GOT3 (cell line): Measurements from ENCODE around the gene NET1.

ENCODE experiments used
- DNase-seq: peaks from one replicate; lab custom pipeline; 2025; ENCODE audit warnings: mixed read lengths; lab: John Stamatoyannopoulos, UW

Gene NET1

DNA sequence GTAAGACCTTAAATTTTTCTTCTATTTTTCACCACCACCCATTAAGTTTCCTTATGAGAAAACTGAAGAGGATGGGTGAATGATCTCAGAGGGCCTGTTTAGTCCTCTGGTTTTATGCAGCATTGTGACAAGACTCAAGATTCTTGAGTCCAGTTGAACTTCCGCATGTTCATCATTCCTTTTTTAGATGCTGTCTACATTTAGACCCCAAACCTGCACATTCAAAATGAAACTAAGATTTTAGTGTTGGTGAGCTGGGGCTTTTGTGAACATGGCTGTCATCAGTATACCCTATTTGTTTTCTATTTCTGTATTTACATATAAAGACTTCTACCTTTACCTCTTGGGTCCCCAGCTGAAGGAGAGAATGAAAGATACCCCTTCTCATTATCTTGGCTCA, 31.1 kb downstream of the NET1 start:
- no peak for DNase-seq

DNA sequence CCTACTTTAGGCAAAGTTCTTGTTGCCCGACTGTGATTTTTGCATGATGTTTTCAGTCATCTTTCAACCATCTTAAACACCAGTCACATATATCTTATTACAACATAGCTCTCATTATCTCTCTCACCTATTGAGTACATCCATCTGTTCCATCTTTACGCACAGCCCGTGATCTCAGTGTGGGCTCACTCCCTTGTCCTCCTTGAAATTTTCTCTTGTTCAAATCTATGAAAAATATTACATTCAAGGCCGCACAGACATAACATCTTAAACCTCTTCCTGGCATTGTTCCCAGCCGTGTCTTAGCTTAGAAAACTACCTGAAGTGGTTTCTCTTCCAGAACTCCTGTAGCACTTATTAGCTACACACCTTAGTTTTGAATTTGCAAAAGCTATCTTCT, 32.6 kb downstream of the NET1 start:
- no peak for DNase-seq

DNA sequence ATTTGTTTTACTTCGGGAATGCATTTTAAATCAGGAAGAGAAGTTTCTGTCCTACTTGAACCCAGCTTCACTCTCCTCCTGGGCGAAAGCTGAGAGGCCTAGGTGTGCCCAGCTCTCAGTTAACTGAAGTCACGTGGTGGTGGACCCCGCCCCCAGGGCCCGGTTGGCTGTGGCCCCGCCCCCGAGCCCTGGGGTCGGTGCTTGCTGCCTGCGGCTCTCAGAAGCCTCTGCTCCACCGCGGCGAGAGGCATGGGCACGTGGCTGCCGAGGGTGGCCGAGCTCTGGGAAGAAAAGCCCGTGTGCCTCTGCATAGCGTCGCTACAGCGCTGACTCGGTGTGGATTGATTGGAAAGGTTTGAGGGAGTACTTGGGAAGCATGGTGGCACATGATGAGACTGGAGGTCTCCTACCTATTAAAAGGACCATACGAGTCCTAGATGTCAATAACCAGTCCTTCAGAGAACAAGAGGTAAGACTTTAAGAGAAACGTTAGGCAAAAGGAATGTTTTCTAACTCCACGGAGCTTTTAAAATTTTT, 34.1 kb downstream of the NET1 start:
- DNase-seq = peak; percentile 58

DNA sequence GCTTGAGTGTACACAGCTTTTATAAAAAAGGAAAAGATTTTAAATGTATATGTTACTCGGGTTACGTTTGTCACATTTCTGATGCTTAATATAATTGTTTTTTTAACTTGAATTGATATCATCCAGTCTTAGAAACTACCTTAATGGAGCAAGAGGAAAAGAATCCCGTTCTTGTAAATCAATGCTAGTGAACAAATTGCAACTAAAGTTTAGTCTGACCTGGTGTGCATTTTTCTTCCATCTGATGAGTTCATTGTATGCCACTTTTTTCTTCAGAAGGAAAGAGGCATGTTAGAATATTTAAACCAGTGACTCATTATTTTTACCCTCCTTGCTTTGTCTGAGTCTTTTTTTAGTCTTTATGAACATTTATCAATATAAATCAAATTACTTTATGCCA, 34.7 kb downstream of the NET1 start:
- DNase-seq = no peak

DNA sequence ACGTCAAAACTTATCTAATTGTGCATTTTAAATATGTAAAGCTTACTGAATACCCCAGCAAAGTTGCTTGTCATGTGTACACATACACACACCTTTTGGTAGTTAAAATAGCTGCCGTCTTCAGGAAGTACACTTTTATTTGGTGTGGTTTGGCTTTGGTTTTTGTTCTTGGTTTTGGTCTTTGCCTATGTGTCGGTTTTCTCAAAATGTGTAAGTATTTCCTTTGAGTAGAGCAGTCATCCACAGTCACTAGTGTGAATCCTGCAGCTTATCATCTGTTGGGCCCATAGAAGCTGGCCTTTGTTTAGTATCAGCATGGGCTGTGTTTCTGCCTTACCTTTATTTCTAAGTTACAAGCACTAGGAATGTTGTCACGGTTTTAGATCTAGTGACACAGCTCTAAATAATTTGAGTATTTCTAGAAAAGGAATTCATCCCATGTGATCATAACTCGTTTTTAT, 35.3 kb downstream of the NET1 start:
- DNase-seq = no peak

DNA sequence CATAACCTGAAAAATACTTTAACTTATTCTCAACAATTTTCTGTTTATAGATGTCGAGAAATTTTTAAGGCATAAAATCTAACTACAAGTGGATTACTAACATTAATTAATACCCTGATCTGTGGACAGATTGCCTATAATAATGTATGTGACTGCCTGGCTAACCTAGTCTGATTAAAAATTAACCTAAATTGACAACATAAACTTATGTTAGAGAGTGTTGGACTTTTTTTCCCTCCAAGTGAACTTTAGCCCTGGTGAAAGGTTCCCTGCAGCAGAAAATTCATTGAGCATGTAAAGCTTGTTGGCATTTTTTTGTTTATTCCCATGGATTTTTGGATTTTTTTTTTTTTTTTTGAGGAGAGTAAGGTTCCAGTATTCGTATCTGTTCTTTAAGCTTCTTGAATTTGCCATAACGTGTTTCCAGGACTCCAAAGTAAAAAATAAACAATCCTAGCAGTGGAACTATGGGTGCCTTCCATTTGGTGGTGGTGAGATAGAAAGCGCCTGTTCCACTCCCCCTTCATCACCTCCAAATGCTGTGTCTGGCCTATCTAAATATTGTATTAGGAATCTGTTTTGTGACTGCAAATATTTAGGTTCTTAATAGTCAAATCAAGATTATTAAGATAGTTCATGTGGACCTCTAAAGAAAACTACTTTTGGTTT, 36.1 kb downstream of the NET1 start:
- no peak for DNase-seq

DNA sequence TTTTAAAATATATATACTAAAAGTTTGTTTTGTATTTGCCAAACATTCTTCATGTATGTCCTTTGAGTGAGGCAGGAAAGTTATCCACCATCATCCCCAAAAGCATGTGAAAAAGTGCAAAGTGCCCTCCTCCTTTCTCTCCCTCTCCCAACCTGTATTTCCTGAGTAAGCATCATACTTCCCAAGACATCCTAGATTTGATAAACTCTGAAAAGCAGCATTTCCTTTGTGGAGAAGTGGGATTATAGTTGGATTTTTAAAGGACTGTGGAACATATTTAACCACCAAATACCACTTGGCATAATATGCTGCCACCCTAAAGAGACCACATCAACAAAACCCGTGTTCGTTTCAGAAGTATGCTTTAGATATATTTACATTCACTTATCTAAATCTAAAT, 36.9 kb downstream of the NET1 start:
- DNase-seq = no peak

DNA sequence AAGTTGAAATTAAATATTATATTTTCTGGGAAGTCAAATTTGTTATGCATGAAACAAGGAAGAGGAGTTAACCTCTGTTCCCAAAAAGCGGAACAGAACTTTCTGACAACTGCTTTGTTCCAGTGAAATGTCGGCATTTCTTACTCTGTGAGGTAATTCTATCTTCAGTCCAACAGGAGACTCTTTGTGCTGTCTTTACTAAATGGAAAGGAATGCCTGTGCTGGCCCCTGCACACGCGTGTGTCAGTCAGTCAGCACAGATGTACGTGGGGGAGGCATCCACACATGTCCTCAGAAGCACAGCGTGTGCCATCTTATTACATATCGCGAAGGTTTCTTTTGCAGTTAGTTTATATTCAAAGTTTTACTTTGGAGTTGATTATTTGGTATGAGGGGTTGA, 37.5 kb downstream of the NET1 start:
- DNase-seq = no peak

DNA sequence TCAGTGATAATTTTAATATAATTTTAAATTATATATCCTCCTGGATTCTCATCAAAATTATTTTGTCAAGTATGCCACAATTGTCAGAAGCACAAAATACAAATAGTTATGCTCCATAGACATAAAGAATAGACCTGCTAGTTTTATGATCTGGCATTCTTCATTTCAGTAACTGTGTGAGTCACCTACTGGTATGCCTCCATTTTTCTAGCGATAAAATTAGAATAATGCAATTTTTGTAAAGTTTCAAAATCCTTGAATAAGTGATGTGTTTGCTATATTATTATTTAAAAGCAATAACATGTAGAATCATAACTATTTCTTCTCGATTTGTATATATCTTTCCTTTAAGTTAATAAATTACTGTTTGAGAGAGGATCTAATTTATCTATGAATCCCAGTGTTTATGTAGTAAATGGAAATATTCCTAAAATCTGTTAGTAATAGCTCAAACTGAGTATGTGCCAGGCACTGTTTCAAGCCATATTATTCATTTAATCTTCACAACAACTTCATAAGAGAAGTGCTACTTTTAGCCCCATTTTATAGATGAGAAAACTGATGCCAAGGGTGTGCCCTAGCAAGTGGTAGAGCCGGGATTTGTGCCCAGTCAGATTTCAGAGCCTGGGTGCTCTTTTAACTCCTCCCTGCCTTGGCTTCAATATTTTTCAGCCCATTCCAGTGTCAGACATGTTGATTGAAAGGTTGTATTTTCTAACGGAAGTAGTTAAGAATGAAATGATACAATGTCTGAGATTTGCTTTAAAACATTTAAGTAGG, 38.4 kb downstream of the NET1 start:
- DNase-seq = no peak

DNA sequence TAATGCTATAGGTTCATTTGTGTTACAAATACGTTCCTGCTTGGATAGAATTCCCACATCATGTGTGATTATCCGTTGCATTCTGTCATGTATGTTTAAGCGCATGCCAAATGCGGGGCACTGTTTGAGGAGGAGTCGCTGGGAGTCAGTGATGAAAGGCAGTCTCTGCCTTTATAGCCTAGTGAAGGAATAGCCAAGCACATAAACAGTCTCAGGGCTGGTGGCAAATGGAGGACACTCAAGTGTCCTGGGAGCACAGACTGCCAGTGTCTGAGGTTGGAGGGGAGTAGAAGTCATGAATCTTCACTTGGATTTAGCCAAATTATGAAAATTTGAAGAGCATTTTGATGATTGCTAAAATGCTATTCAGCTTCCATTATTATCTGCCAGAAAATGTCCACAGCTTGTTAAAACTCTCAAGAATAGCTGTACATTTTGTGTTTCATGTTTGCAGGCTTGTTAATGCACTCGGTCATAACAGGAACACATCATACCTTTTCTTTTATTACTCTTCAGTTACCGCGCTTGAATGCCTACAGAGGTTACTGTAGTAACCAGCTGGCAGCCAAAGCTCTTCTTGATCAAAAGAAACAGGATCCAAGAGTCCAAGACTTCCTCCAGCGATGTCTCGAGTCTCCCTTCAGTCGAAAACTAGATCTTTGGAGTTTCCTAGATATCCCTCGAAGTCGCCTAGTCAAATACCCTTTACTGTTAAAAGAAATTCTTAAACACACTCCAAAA, 41.6 kb downstream of the NET1 start:
- no peak for DNase-seq

DNA sequence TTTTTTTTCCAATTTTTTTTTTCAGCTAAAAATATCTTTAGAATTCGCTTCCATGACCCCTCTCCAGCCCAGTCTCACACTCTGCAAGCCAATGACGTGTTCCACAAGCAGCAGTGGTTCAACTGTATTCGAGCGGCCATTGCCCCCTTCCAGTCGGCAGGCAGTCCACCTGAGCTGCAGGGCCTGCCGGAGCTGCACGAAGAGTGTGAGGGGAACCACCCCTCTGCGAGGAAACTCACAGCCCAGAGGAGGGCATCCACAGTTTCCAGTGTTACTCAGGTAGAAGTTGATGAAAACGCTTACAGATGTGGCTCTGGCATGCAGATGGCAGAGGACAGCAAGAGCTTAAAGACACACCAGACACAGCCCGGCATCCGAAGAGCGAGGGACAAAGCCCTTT, 44.2 kb downstream of the NET1 start:
- no peak for DNase-seq

DNA sequence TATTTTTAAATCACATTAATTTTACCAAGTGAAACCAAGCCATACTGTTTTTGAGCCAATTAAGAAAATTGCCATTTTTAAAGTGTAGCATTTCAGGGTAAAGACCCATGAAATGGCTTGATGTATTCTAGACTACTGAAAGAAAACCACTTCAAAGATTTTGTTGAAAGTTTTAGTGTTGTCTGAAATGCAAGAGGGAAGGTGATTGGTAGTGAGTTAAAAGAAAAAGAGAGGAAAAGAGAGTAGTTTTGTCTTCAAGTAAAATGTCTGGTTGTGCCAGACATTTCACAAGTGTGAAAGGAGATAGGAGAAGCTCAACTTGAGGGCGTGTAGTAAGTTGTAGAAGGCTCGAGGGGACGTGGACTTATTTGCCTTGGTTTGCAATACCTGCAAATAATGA, 45.4 kb downstream of the NET1 start:
- no peak for DNase-seq

DNA sequence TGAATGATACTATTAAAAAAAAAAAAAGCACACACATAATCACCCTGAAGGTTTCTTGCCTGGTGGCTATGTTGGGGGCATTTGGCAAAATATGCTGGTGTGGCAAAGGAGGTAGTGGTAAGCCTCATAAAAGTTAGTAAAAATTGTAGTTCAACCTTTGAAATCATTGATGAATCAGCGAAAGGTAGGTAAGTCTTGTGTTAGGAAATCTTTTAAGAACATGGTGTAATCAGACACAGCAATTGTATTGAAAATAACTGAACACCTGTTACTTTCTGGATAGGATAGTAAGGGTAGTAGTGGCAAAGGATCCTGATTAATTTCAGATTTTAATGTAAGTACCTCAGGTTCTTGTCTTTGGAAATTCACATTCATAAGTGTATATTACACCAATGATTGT, 46.1 kb downstream of the NET1 start:
- no peak for DNase-seq

DNA sequence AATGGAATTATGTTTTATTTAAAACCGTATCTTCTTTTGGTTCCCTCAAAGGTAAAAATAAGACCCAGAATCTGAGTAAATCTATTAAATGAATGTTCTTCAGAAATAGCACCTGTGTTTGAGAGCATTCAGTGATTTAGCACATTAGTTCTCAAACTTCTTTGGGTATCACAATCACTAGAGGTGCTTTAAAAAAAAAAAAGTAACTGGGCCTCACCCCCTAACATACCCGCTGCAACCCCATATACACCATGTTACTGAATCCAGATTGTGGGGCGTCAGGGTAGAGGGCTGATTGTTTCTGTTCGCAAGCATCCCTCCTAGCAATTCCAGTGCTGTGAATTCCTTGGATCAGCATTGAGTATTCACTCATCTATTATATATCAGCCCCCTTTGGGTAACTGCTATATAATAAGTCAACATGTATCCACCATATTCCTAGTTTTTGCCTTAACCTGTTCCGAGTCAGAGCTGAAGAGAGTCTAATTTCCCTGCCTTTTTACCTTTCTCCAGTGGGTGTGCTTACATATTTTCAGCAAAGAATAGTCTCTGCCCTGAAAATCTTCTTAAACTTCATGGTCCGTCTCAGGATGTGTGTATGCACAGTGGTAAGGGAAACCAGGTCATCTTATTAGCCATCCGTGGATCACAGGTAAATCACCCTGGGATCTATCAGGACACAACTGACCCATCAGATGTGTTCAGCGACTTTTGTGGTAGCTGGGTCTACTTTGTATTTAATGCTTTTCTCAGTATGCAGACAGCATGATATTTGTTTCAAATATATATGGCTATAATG, 46.8 kb downstream of the NET1 start:
- no peak for DNase-seq

DNA sequence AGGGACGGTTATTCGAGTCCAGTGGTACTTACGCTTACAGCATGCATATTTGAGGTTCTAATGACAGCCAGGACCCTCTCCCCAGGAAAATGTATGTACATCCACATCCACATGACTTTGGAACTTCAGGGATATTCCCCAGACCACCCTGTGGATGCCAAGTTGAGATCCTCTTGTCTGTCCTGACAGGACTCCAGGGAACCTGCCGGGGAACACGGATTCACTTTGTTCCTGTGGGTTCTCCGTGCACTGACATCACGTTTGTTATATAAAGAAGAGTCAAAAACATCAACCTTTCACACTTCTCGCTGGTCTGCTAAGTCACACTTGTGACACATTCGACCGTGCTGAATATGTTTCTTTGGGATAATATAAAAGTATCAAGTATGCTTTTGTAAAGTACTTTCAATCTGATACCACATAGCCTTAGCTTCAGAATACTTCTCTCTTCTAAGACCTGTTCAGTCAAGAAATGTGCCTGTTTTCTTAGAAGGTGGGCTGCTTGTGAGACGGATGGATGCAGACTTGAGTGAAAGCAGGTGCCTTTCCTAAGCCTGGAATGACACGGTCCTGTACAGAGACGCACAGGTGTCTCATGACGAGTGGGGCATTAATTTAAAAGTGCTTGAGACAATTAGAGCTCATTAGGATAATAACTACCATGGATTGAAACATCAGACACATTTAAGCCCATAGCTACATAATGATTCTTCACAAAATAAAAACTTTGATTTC, 48.3 kb downstream of the NET1 start:
- no peak for DNase-seq

DNA sequence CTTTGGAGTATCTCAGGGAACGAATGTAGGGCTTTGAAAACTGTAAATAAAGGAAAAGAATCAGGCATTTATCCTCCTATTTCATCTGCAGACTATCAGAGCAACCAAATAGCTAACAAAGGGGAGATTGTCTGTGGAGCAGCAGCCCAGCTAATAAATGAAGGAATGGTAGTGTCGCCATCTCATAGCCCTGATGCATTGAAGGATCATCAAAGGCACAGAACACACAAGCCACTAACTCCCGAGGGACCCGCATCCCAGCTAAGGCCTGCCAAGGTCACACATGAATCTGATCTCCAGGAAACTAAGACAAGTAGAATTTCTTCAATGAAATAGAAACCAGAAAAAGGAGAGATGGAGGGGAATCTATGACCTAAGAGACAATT, 48.8 kb downstream of the NET1 start:
- no peak for DNase-seq

DNA sequence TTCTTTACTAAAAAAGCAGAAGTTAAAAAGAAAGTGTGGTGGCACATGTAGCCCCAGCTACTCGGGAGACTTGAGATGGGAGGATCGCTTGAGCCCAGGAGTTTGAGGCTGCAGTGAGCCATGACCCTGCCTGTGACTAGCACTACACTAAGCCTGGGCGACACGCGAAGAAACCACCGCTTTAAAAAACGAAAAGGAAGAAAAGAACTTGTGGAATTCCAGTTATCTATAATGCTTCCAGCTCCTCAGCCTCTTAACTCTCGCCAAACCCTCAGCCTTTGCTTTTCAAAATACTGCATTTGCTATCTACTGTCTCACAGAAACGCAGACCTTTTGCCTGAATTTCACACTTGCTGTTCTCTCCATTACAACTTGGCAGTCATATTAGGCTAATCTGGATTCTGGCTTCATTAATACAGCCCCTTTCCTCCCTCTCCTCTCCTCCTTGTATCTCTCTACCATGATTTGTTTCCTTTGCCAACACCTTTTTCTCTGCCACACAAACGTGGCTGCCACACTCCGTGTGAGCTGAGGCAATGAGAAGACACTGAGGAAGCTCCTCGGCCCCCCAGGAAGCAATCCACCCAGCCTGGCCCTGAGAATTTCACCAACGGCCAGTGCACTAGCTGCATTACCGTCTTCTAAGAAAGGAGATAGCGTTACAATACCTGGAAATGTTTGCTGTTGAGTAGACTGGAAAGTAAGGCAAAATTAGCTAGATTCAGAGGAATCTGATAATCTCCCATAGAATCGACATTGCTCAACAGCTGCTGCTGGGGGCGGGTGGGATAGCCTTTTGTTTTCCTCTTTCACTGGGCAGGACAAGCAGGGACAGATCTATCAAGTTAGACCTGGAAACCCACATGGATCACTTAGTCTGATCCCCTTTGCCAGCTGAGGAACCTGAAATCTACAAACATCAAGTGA, 49.8 kb downstream of the NET1 start:
- DNase-seq = no peak

DNA sequence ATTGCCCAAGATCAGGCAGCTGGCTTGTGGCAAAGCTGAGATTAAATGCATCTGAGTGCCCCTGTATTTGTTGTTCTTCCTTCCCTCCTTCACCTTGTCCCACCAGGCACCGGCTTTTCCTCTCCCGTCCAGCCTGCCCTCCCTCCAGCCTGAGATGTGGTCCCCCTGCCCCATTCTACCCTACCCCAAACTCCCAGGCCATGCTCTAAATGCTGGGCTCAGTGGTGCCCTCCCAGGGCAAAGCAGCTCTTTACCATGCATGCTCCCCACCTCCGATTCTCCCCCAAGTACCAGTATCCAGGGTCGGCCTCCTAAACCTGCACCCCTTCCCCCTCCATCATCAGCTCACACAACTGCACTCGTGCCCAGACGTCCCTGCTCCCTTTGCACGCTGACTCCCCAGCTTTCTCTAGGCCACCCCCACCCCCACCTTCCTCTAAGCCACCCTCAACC, 50.5 kb downstream of the NET1 start:
- no peak for DNase-seq

DNA sequence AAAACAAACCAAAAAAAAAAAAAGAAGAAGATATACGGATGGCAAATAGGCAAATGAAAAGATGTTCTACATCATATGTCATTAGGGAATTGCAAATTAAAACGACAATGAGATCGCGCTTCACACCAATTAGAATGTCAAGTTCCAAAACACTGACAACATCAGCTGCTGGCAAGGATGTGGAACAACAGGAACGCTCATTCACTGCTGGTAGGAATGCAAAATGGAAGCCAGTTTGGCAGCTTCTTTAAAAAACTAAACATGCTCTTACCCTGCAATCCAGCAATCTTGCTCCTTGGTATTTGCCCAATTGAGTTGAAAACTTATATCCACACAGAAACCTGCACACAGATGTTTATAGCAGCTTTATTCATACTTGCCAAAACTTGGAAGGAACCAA, 52.2 kb downstream of the NET1 start:
- no peak for DNase-seq

DNA sequence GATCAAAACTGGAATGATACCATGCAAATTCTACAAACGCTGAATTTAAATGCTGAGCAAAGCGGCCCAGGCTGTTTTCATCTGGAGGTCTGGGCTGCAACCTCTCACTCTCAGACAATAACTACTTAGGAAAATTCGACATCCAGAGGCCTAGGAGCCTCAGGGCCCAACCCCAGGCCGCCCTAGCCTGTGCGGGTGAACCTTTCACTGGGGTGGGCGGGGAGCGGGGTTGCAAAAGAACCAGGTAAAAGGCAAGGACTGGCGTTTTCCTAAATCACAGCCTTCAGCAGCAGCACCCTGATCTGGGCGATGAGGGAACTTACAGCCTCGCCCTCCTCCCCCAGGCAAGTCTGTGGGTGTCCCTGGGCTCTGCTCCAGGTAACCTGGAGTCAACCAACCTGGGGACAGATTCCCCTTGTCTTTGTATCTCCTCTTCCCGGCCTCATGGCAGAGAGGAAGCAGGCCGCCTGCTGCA, 53.7 kb downstream of the NET1 start:
- DNase-seq = no peak
